Pancreas (tissue), 10 donors: ENCODE measurements around the gene CNGA2. TPM values are rescaled to one million over a fixed set of nuclear protein-coding genes. Genes with fewer than 3 reads are reported as not detected.

Experiments used
- ATAC-seq, 4 donors: fragments of 200-7000 bp; cut with Tn5 transposase; one replicate each; pipeline versions ENCODE4 v1.8.0 to v1.9.1; 2020; ENCODE audit warnings: mild to moderate bottlenecking in 4 of 4, moderate library complexity in 4 of 4
- DNase-seq, 6 donors: peaks; one replicate each; pipeline ENCODE4 v3.0.0-alpha.2; 2020
- FAIRE-seq: peaks from 2 replicates; lab custom pipeline; 2012; peaks lifted over from hg19 to GRCh38; lab: Jason Lieb, UNC
- H3K27ac ChIP-seq, 4 donors: fragments of 200-600 bp; sonication (generic); 1 replicate in 3 of 4; 2 replicates in 1 of 4; pipeline versions ENCODE4 v1.5.0 to v1.8.0; 2020
- H3K27me3 ChIP-seq, 4 donors: fragments of 200-600 bp; one replicate each; pipeline ENCODE4 v1.8.0; 2021
- H3K36me3 ChIP-seq, 3 donors: fragments of 200-600 bp; sonication (generic) in 1 of 3; one replicate each; pipeline versions ENCODE4 v1.5.0 to v1.8.0; 2020 to 2021
- H3K4me1 ChIP-seq, 3 donors: fragments of 200-600 bp; one replicate each; pipeline ENCODE4 v1.8.0; 2021
- H3K4me3 ChIP-seq, 4 donors: fragments of 200-600 bp; sonication (generic) in 2 of 4; one replicate each; pipeline versions ENCODE4 v1.5.0 to v1.8.0; 2020 to 2021
- H3K9me3 ChIP-seq, 4 donors: fragments of 200-600 bp; one replicate each; pipeline ENCODE4 v1.8.0; 2021
- CTCF ChIP-seq, 4 donors: fragments of 200-600 bp; sonication (generic) in 3 of 4; IDR thresholded peaks; one replicate each; pipeline versions ENCODE4 v1.5.0 to v1.8.0; 2021; ENCODE audit warnings: antibody characterized with exemption in 4 of 4
- WGBS, 2 donors: extraction: QIAGEN DNeasy Blood & Tissue Kit; methylation state at CpG; one replicate each; pipeline ENCODE4 v1.1.7; 2013; 5-methylcytosine and 5-hydroxymethylcytosine counted together
- intact Hi-C, 3 donors: fragments of 100-400 bp; cut with DNase I; formaldehyde crosslinking; loops; one replicate each; pipeline versions ENCODE4 v1.11.1 to v1.14.2; 2022
- polyA plus RNA-seq, 2 donors: library from polyadenylated mRNA; stranded (reverse); fragments of 200-250 nt; gene quantifications; one replicate each; pipeline ENCODE4 v1.2.3, GENCODE V29; 2013
- total RNA-seq, 6 donors: library from RNA; stranded (reverse); fragmentation: NEBNext Ultra II Directional in 4 of 6; extraction: Animal tissue kit (Norgen Biotek cat#: 25700) in 4 of 6; gene quantifications; one replicate each; pipeline versions ENCODE4 v1.2.1 to v1.2.4, GENCODE V29; 2021 to 2023
- donor health status: healthy with polysubstance abuse.
- donor health status: DM: no; HTN: no; CAD: no; lungs with moderate emphysema.
- donor health status: DM: no; HTN: no; CAD: no.
- donor health status: control.
- donor health status: control.
- donor health status: Bipolar disorder and iron deficiency.
- donor health status: DM: yes; HTN: yes; CAD: no.
- donor health status: DM: no; HTN: no; CAD: no.
- donor health status: DM: no; HTN: no; CAD: no.
- donor health status: DM: yes; HTN: yes; CAD: no.

Gene CNGA2
- total and polyA plus RNA-seq, 8 donors, result not detected

- no peak for DNase-seq
- FAIRE-seq, result no peak
Observed at GRCh38 chrX:151774421-151774820, 39.9 kb downstream of the CNGA2 start.

DNA sequence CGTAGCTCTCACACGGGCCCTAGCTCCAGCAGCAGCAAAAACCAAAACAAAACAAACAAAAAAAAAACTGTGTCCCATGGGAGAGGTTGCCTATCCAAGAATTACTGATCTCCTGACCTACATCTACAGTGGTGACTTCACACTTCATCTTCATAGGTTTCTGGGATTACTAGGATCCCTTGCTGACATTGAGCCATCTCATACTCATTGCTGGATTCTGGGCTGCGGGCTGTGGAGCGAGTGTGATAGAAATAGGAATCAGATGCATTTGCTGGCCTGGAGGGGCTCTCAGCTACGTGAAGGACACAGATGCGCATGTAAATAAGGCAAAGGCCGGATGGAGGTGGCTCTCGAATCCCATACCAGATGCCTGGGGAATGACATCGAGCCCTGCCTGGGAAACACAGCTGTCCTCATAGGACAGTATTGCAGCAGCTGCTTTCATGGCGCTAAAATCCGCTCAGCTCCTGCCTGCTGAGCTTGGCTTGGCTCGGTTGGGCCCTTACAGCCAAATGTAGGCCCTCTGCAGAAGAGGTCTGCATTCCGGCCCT is 41.7 kb downstream of the CNGA2 start:
- no peak for ATAC-seq

More at GRCh38 chrX:151774421-151774820, 39.9 kb downstream of the CNGA2 start:
- intact Hi-C loops, result no loop called here
- WGBS, 2 donors, result 46 to 77% methylated on average over 3 of the region's 3 CpGs
- H3K4me3 ChIP-seq, result no peak overlapping the region
- no peaks in the 10 kb centered on the region for H3K36me3 ChIP-seq
- ATAC-seq, result no peak
- TF ChIP-seq CTCF (IDR thresholded peaks at IDR 0.05), result no peak
- no peaks in the 10 kb centered on the region for H3K27me3 ChIP-seq
- no peaks in the 10 kb centered on the region for H3K4me1 ChIP-seq
- no peaks in the 10 kb centered on the region for H3K9me3 ChIP-seq
- no peak overlapping the region for H3K27ac ChIP-seq

GRCh38 chrX:151776936-151777335 is 42.4 kb downstream of the CNGA2 start:
- no peaks in the 10 kb centered on the region for H3K9me3 ChIP-seq
- intact Hi-C loops, result no loop called here

More for the DNA sequence above, 41.7 kb downstream of the CNGA2 start:
- H3K27me3 ChIP-seq, result no peaks in the 10 kb centered on the region
- intact Hi-C loops, result no loop called here
- no peaks in the 10 kb centered on the region for H3K36me3 ChIP-seq
- no peaks in the 10 kb centered on the region for H3K9me3 ChIP-seq
- TF ChIP-seq CTCF (IDR thresholded peaks at IDR 0.05), result no peak
- WGBS, 2 donors, result 77% methylated on average over 13 of the region's 13 CpGs
- DNase-seq (no peak), FAIRE-seq (no peak)
- H3K4me1 ChIP-seq, result no peaks in the 10 kb centered on the region
- no peak overlapping the region for H3K4me3 ChIP-seq
- no peak overlapping the region for H3K27ac ChIP-seq

GRCh38 chrX:151779258-151779657 is 44.7 kb downstream of the CNGA2 start:
- no peak overlapping the region for H3K27ac ChIP-seq
- FAIRE-seq, result no peak
- H3K9me3 ChIP-seq, result no peaks in the 10 kb centered on the region
- H3K4me1 ChIP-seq, result no peaks in the 10 kb centered on the region
- no peak for DNase-seq
- no peaks in the 10 kb centered on the region for H3K36me3 ChIP-seq
- no peak for ATAC-seq
- H3K27me3 ChIP-seq, result no peaks in the 10 kb centered on the region
- intact Hi-C loops, result no loop called here
- H3K4me3 ChIP-seq, result no peak overlapping the region
- no peak for TF ChIP-seq CTCF (IDR thresholded peaks at IDR 0.05)
- 82 to 87% methylated on average over 4 of the region's 4 CpGs for WGBS, 2 donors

More at GRCh38 chrX:151776936-151777335, 42.4 kb downstream of the CNGA2 start:
- DNase-seq, result no peak
- Histone ChIP-seq H3K27ac (no peak overlapping the region), H3K27me3 (no peaks in the 10 kb centered on the region), H3K4me3 (no peak overlapping the region), H3K4me1 (no peaks in the 10 kb centered on the region), H3K36me3 (no peaks in the 10 kb centered on the region)
- FAIRE-seq, result no peak
- ATAC-seq, result no peak
- no peak for TF ChIP-seq CTCF (IDR thresholded peaks at IDR 0.05)
- WGBS, 2 donors, result 84% methylated on average over 5 of the region's 5 CpGs

DNA sequence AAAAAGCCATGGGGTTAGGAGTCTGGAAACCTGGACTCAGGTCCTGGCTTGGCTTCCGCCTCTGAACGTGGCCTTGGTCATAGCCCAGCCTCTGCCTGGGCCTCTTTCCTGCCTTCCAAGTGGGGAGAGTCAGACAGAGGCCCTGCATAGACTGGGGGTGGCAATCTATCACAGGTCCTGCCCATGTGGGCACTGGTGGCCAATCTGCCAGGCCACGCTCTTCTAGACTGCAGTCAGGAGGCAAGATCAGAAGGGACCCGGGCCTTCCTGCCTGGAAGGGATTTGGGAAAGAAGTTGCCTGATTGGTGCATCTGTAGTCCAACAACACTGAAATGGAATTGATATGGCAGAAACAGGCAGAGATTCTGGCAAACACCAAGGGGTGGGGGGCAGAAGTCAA is 46.1 kb downstream of the CNGA2 start:
- intact Hi-C loops, result no loop called here
- Histone ChIP-seq H3K27ac (no peak overlapping the region), H3K36me3 (no peaks in the 10 kb centered on the region), H3K4me1 (no peaks in the 10 kb centered on the region), H3K4me3 (no peak overlapping the region), H3K27me3 (peaks cover 0 to 3% (median 0%) of the 10 kb centered on the region in 4 donors), H3K9me3 (no peaks in the 10 kb centered on the region)
- DNase-seq, result no peak
- no peak for ATAC-seq
- FAIRE-seq, result no peak
- 77 to 81% methylated on average over 4 of the region's 4 CpGs for WGBS, 2 donors
- no peak for TF ChIP-seq CTCF (IDR thresholded peaks at IDR 0.05)
